ENCODE data around the gene CIDEC.

The CIDEC gene

GRCh38 chr3:9916734-9917680, 37.0 kb upstream of the CIDEC start, which contains the start of gene IL17RC:
Gene IL17RC, plus strand, starts transcription at chr3:9917098. Its CDS starts 218 bp downstream, at chr3:9917316.
- TF ChIP-seq CTCF (IDR thresholded peaks at IDR 0.05; ENCODE audit: low read depth, low read length) = no peak
- no peak within 1 kb of the TSS for H3K27ac ChIP-seq (ENCODE audit: low read length)
- H2AFZ ChIP-seq (ENCODE audit: low read depth, low read length) = peak within 1 kb of the TSS; percentile 84; the same call in 1 of the 2 replicates

DNA sequence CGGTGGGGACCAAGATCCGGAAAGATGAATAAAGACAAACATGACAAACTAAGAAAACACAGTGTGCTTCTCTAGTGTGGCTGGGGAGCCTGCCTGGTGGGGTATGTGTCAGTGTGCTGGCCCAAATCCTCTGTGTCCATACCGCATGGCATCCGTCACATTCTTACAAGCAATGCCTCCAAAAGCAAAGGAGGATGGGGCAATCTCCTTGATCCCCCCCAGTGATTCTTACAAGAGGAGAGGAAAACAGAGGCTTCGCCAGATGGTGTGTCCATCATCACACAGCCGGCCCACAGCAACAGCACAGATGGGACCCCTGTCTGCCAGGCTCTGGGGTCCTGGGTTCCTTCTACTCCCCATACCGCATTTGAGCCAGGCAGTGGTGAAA, 36.3 kb upstream of the CIDEC start:
- peak overlapping the region; percentile 87 for H3K4me3 ChIP-seq (ENCODE audit: low read length)
- peak overlapping the region; percentile 98 for H3K4me2 ChIP-seq (ENCODE audit: low read length)
- no peaks in the 10 kb centered on the region for H4K20me1 ChIP-seq (ENCODE audit: insufficient read depth, low read length)
- H3K9ac ChIP-seq (ENCODE audit: low read length) = peak overlapping the region; percentile 22; the same call in 1 of the 2 replicates
- H3K4me1 ChIP-seq (ENCODE audit: low read length) = peaks cover 16% of the 10 kb centered on the region
- H3K79me2 ChIP-seq (ENCODE audit: low read length) = no peaks in the 10 kb centered on the region
- H3K27ac ChIP-seq (ENCODE audit: low read length) = no peak overlapping the region
- H3K9me3 ChIP-seq (ENCODE audit: insufficient read depth, low read length) = no peaks in the 10 kb centered on the region
- TF ChIP-seq CTCF (IDR thresholded peaks at IDR 0.05; ENCODE audit: low read depth, low read length) = no peak
- TF ChIP-seq EZH2phosphoT487 (IDR thresholded peaks at IDR 0.05; ENCODE audit: low read depth) = no peak
- no peaks in the 10 kb centered on the region for H3K27me3 ChIP-seq (ENCODE audit: low read depth, low read length)
- no peaks in the 10 kb centered on the region for H3K36me3 ChIP-seq (replicated peaks; ENCODE audit: low read depth, low read length)
- H2AFZ ChIP-seq (ENCODE audit: low read depth, low read length) = no peak overlapping the region

More at GRCh38 chr3:9916734-9917680, 37.0 kb upstream of the CIDEC start, which contains the start of gene IL17RC:
- peak within 1 kb of the TSS; percentile 98 for H3K4me2 ChIP-seq (ENCODE audit: low read length)
- no peaks in the 10 kb centered on the region for H3K27me3 ChIP-seq (ENCODE audit: low read depth, low read length)
- H3K4me3 ChIP-seq (ENCODE audit: low read length) = peak within 1 kb of the TSS; percentile 87
- peaks cover 16% of the 10 kb centered on the region for H3K4me1 ChIP-seq (ENCODE audit: low read length)
- no peaks in the 10 kb centered on the region for H3K9me3 ChIP-seq (ENCODE audit: insufficient read depth, low read length)
- no peaks in the 10 kb centered on the region for H4K20me1 ChIP-seq (ENCODE audit: insufficient read depth, low read length)
- no peaks in the 10 kb centered on the region for H3K36me3 ChIP-seq (replicated peaks; ENCODE audit: low read depth, low read length)
- peak within 1 kb of the TSS; percentile 71 for H3K9ac ChIP-seq (ENCODE audit: low read length)
- no peaks in the 10 kb centered on the region for H3K79me2 ChIP-seq (ENCODE audit: low read length)

DNA sequence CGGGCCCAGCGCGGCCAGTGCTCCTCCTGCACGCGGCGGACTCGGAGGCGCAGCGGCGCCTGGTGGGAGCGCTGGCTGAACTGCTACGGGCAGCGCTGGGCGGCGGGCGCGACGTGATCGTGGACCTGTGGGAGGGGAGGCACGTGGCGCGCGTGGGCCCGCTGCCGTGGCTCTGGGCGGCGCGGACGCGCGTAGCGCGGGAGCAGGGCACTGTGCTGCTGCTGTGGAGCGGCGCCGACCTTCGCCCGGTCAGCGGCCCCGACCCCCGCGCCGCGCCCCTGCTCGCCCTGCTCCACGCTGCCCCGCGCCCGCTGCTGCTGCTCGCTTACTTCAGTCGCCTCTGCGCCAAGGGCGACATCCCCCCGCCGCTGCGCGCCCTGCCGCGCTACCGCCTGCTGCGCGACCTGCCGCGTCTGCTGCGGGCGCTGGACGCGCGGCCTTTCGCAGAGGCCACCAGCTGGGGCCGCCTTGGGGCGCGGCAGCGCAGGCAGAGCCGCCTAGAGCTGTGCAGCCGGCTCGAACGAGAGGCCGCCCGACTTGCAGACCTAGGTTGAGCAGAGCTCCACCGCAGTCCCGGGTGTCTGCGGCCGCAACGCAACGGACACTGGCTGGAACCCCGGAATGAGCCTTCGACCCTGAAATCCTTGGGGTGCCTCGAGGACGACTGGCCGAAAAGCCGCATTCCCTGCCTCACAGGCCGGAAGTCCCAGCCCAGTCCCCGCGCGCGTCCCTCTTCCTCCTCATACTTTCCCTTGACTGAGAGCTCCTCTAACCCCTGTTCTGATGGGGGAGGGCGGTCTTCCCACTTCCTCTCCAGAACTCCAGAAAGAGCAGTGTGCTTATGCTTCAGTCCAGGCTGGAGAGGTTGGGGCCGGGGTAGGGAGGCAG, 35.4 kb upstream of the CIDEC start:
- H4K20me1 ChIP-seq (ENCODE audit: insufficient read depth, low read length) = no peaks in the 10 kb centered on the region
- H3K4me2 ChIP-seq (ENCODE audit: low read length) = peak overlapping the region; percentile 98
- no peaks in the 10 kb centered on the region for H3K27me3 ChIP-seq (ENCODE audit: low read depth, low read length)
- peak overlapping the region; percentile 87 for H3K4me3 ChIP-seq (ENCODE audit: low read length)
- no peaks in the 10 kb centered on the region for H3K79me2 ChIP-seq (ENCODE audit: low read length)
- no peak for TF ChIP-seq CTCF (IDR thresholded peaks at IDR 0.05; ENCODE audit: low read depth, low read length)
- no peak for TF ChIP-seq EZH2phosphoT487 (IDR thresholded peaks at IDR 0.05; ENCODE audit: low read depth)
- H3K27ac ChIP-seq (ENCODE audit: low read length) = no peak overlapping the region
- peak overlapping the region; percentile 84 for H2AFZ ChIP-seq (ENCODE audit: low read depth, low read length)
- H3K9me3 ChIP-seq (ENCODE audit: insufficient read depth, low read length) = no peaks in the 10 kb centered on the region
- peaks cover 16% of the 10 kb centered on the region for H3K4me1 ChIP-seq (ENCODE audit: low read length)
- H3K36me3 ChIP-seq (replicated peaks; ENCODE audit: low read depth, low read length) = no peaks in the 10 kb centered on the region
- peak overlapping the region; percentile 71 for H3K9ac ChIP-seq (ENCODE audit: low read length)

Data from OCI-LY3 (cell line).